WTC11 (cell line): ENCODE data around the gene TYW1B. TPM values are rescaled to one million over a fixed set of nuclear protein-coding genes. Genes with fewer than 3 reads are reported as not detected.
A peak's percentile ranks its signal among the peaks of the same experiment; 100 is the strongest.
"Not testable (repeated sequence)": the region's sequence is repeated elsewhere in the genome, so short reads cannot be mapped to it uniquely, and the experiment has no call there.

ENCODE experiments used
- ATAC-seq: fragments of 200-7000 bp; cut with Tn5 transposase; 2 replicates; pipeline ENCODE4 v1.10.0; 2021; ENCODE audit warnings: mild to moderate bottlenecking, moderate library complexity
- CTCF ChIA-PET: fragments of 300-600 bp; sonication (Branson Sonifier 250); formaldehyde crosslinking; loops from one replicate; lab custom pipeline; 2021; ENCODE audit warnings: antibody characterized with exemption; lab: Charles Lee
- POLR2A ChIA-PET: fragments of 350-600 bp; sonication (Branson Sonifier 250); formaldehyde crosslinking; loops from one replicate; lab custom pipeline; 2021; ENCODE audit warnings: antibody characterized with exemption; lab: Charles Lee
- DNase-seq: peaks from one replicate; pipeline ENCODE4 v3.0.0; 2021; ENCODE audit warnings: low spot score
- H3K27ac Mint-ChIP-seq: 2 replicates; pipeline ENCODE4 v1.8.0; 2021; ENCODE audit warnings: mixed read lengths
- H3K27me3 Mint-ChIP-seq: 2 replicates; pipeline ENCODE4 v1.8.0; 2021; ENCODE audit warnings: low read depth, mild to moderate bottlenecking, moderate library complexity, mixed read lengths
- H3K36me3 Mint-ChIP-seq: 2 replicates; pipeline ENCODE4 v1.8.0; 2021; ENCODE audit warnings: mixed read lengths
- H3K4me1 Mint-ChIP-seq: 2 replicates; pipeline ENCODE4 v1.8.0; 2022; ENCODE audit warnings: mixed read lengths
- H3K4me3 Mint-ChIP-seq: 2 replicates; pipeline ENCODE4 v1.8.0; 2021; ENCODE audit warnings: mild to moderate bottlenecking, moderate library complexity, mixed read lengths
- H3K9me3 Mint-ChIP-seq: 2 replicates; pipeline ENCODE4 v1.8.0; 2021; ENCODE audit warnings: mixed read lengths
- ELF4 ChIP-seq: sonication (generic); formaldehyde crosslinking; IDR thresholded peaks from 2 replicates; pipeline ENCODE4 v1.8.1; 2022; ENCODE audit warnings: low read depth, mild to moderate bottlenecking, moderate library complexity, missing genetic modification reagents
- ETV6 ChIP-seq: sonication (generic); formaldehyde crosslinking; IDR thresholded peaks from 2 replicates; pipeline ENCODE4 v1.8.1; 2022; ENCODE audit warnings: mild to moderate bottlenecking, missing genetic modification reagents
- NFE2L1 ChIP-seq: sonication (generic); formaldehyde crosslinking; IDR thresholded peaks from 2 replicates; pipeline ENCODE4 v1.8.1; 2023; ENCODE audit warnings: missing genetic modification reagents
- SP1 ChIP-seq: sonication (generic); formaldehyde crosslinking; conservative IDR thresholded peaks from 2 replicates; pipeline ENCODE4 v1.8.1; 2022; ENCODE audit warnings: missing genetic modification reagents
- ZBTB21 ChIP-seq: sonication (generic); formaldehyde crosslinking; IDR thresholded peaks from 2 replicates; pipeline ENCODE4 v1.8.1; 2023; ENCODE audit warnings: mild to moderate bottlenecking, missing genetic modification reagents, borderline replicate concordance
- total RNA-seq: library from RNA; stranded (reverse); gene quantifications from 3 replicates; pipeline ENCODE4 v1.2.3, GENCODE V29; 2021

Gene TYW1B
- total RNA-seq, 1 experiment from 2014 or later: 5.7 TPM

DNA sequence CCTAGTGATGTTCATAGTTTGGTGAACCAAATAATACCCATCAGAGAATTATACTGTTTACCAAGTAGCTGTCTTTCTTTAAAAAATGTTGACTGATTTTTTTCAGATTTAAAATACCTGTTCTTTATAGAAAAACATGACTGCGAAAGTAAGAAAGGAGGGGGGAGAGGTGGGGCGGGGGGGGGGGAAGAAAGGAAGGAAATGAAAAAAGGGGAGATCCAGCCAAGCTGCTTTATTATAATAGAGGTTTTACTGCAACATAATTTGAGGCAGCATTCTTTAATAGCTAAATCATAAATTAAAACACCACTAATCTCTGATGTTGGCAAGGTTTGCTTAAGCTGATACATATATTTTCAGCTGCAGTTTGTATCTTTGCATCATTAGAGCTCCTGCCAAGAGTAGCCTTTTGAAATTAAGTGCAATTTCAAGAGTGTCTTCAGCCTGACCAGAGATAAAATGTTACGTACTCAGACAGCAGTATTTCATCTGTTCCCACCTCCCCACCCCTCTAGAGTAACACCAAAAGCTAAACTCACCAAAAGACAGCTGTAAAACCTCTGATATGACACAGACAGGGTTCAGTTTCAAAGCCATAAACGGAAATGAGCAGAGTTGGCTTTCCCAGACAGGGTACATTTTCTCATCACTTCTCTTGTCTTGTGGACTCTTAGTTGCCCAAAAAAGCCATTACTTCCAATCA, 202.1 kb downstream of the TYW1B start:
- POLR2A ChIA-PET: interaction anchor here (0.6 kb wide), 1 partner anchor 54 kb away, joined by 4 read pairs; no protein-coding TSS in a partner anchor
- H3K27me3 Mint-ChIP-seq, H3K36me3 Mint-ChIP-seq, DNase-seq, H3K4me3 Mint-ChIP-seq, ATAC-seq, H3K9me3 Mint-ChIP-seq, CTCF ChIA-PET: not testable (repeated sequence)
- Mint-ChIP-seq H3K4me1 (peaks cover 28% of the 10 kb centered on the region), H3K27ac (peak overlapping the region; percentile 20; the same call in 1 of the 2 replicates)

DNA sequence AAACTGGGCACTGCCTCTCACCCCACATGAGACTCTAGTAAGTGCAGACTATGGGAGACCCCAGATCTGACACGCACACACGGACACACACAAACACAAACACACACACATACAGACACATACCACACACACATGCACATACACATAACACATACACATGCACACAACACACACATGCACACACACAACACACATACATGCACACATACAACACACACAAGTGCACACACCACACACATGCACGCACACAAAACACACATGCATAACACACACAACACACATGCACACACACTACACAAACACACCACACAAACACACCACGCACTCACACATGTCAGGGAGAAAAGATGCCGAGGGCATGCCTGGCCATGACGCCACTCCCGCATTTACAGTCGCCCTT, 205.5 kb downstream of the TYW1B start:
- TF ChIP-seq SP1 (CRISPR knock-in tag) (no peak), ELF4 (CRISPR knock-in tag) (no peak), NFE2L1 (CRISPR knock-in tag) (peak; percentile 72; the same call in 1 of the 2 replicates), ZBTB21 (CRISPR knock-in tag) (peak; percentile 72; the same call in 1 of the 2 replicates)
- ChIA-PET POLR2A (no interaction called here), CTCF (no interaction called here)
- Mint-ChIP-seq H3K36me3 (no peaks in the 10 kb centered on the region), H3K9me3 (peaks cover 5% of the 10 kb centered on the region; the same call in 1 of the 2 replicates), H3K27me3 (no peaks in the 10 kb centered on the region), H3K4me1 (peaks cover 44% of the 10 kb centered on the region), H3K4me3 (peak overlapping the region; percentile 29), H3K27ac (peak overlapping the region; percentile 94)
- ATAC-seq (no peak), DNase-seq (no peak)

DNA sequence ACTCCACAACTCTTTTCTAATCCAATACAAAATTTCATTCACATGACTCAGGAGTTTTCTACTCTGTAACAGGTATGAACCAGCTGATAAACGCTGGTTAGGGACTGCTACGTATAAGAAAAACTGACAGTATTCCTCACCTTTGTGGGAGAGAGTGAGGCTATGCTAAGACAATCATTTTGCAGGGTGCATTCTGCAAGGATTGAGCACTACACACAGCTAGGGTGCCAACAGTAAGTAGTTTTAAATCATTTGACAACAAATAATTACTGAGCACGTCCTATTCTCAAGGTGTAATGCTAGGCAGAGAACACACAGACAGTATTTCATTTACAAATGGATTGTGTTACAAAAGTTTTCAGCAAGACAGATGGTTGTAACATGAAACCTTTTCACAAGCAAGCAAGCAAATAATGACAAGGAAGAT, 206.2 kb downstream of the TYW1B start:
- H3K9me3 Mint-ChIP-seq, H3K27me3 Mint-ChIP-seq, H3K4me3 Mint-ChIP-seq, POLR2A ChIA-PET, H3K36me3 Mint-ChIP-seq, DNase-seq, CTCF ChIA-PET: not testable (repeated sequence)
- Mint-ChIP-seq H3K27ac (peak overlapping the region; percentile 90), H3K4me1 (peaks cover 42% of the 10 kb centered on the region)
- peak; percentile 59 for ATAC-seq

DNA sequence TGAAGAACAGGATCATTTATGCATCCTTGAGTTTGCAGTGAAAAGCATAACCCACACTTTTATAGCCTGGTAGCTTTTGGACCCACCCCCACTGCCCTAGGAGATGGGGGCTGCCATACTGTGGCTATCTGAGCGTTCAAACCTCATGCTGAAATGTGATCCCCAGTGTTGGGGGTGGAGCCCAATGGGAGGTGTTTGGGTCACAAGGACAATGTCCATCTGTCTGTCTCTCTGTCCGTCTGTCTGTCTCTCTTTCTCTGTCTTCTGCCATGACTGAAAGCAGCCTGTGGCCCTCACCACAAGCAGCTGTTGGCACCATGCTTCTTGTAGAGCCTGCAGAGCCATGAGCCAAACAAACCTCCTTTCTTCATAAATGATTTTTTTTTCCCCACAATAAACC, 207.1 kb downstream of the TYW1B start:
- H3K4me3 Mint-ChIP-seq, POLR2A ChIA-PET, CTCF ChIA-PET, DNase-seq, H3K27me3 Mint-ChIP-seq: not testable (repeated sequence)
- H3K9me3 Mint-ChIP-seq: peaks cover 13% of the 10 kb centered on the region
- peaks cover 37% of the 10 kb centered on the region for H3K4me1 Mint-ChIP-seq
- peak; percentile 30; the same call in 1 of the 2 replicates for ATAC-seq
- peak overlapping the region; percentile 90 for H3K27ac Mint-ChIP-seq
- peak; percentile 39; the same call in 1 of the 2 replicates for TF ChIP-seq ETV6
- H3K36me3 Mint-ChIP-seq: peaks cover 11% of the 10 kb centered on the region

DNA sequence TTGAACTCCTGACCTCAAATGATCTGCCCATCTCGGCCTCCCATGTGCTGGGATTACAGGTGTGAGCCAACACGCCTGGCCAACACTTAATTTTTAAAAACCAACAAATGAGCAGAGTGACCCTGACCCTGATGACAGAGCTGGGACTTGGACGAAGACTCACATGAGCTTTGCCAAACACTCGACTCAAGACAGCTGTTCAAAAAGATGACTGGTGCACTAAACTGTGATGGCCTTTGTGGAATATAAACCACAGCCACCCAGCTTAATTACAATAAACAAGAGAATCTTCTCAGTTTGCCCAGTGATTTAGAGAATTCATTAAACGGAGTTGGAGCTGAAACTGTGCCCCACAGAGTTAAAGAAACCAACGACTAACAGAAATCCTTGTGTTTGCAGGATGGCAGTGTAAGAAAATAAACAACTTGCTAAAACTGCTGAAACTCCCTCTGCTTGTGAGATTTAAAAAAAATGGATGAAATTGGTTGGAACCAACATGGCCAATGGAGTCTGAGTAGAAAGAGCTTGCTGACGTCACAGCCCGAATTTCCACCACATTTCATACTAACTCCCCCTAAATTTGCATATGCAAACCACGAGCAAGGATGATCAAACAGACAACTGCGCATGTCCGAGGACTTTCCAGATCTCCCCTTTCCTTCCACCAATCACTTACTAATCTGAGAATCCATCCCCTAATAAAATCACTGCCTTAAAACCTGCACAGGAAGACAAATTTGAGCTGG, 209.4 kb downstream of the TYW1B start:
- Mint-ChIP-seq H3K27ac (peak overlapping the region; percentile 72), H3K36me3 (peaks cover 26% of the 10 kb centered on the region), H3K9me3 (peaks cover 22% of the 10 kb centered on the region), H3K4me1 (peaks cover 37% of the 10 kb centered on the region)
- DNase-seq, H3K4me3 Mint-ChIP-seq, POLR2A ChIA-PET, H3K27me3 Mint-ChIP-seq, ATAC-seq, CTCF ChIA-PET: not testable (repeated sequence)

DNA sequence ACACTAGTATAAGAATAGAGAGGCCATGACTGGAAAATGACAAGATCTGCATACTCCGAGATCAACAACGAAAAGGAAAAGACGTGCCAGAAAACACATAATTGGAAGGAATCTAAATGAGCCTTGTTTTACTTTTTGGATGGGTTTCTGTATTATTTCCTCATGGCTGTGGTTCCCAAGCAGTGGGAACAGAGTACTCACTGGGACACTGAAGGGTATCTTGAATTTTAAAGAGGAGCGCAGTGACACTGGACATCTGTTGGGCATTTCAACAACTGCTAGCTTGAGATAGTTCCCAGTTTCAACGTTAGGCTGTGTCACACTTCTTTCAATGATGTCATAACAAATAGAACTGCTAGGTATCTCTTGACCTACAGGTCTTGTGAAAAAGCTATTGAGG, 218.2 kb downstream of the TYW1B start:
- H3K4me1 Mint-ChIP-seq, H3K9me3 Mint-ChIP-seq, ATAC-seq, H3K27me3 Mint-ChIP-seq, H3K27ac Mint-ChIP-seq, DNase-seq, CTCF ChIA-PET, H3K4me3 Mint-ChIP-seq, POLR2A ChIA-PET: not testable (repeated sequence)
- H3K36me3 Mint-ChIP-seq: peaks cover 25% of the 10 kb centered on the region

DNA sequence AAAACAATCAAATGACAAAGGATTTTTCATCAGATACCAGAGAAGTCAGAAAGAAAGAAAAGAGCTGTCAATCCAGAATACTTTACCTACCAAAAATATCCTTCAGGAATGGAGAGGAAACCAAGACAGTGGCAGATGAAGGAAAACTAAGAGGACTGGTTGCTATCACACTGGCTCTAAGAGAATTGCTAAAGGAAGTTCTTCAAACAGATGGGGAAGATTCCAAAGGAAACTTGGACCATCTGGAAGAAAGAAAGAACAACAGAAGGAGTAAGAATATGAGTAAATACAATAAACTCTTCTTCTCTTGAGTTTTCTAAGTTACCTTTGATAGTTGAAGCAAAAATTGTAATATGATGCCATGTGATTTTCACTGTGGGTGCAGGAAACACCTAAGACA, 220.0 kb downstream of the TYW1B start:
- Mint-ChIP-seq H3K36me3 (peaks cover 24% of the 10 kb centered on the region), H3K27ac (peak overlapping the region; percentile 8; the same call in 1 of the 2 replicates)
- ATAC-seq, DNase-seq, CTCF ChIA-PET, H3K9me3 Mint-ChIP-seq, H3K27me3 Mint-ChIP-seq, H3K4me1 Mint-ChIP-seq, H3K4me3 Mint-ChIP-seq, POLR2A ChIA-PET: not testable (repeated sequence)

DNA sequence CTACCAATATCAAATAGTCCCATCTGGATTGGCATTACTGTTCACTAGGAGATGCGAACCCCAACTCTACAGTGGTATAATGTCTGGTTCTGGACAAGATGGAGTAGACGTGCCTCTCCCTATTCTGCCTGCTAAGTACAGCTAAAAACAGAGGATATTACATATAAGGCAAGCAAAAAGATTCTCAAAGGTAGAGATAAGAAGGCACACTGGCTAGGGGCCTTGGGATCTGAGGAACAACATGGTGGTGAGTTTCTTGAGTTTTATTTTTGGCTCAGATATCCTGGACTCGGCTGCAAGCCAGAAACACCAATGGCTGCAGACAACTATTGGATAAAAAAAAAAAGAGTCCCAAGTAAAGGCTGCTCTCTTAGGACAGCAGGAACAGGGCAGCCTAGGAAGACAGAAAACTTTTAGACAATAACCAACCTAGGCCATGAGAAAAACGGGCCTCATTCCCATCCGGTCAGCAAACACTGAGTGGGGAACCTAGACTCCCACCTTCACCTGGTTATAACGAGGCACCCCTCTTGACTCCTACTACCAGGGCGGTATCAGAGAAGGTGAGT, 222.1 kb downstream of the TYW1B start:
- POLR2A ChIA-PET, CTCF ChIA-PET, H3K4me3 Mint-ChIP-seq, ATAC-seq, H3K27ac Mint-ChIP-seq, DNase-seq, H3K27me3 Mint-ChIP-seq, H3K9me3 Mint-ChIP-seq, H3K4me1 Mint-ChIP-seq: not testable (repeated sequence)
- H3K36me3 Mint-ChIP-seq: peaks cover 13% of the 10 kb centered on the region
